ENCODE measurements around the gene NET1.

NET1 gene

GRCh38 chr10:5500162-5500670 lies 87.9 kb downstream of the NET1 start:
- no peak for DNase-seq (ENCODE audit: low spot score)

- DNase-seq (ENCODE audit: low spot score) = no peak
Measured at GRCh38 chr10:5500910-5501309, 88.6 kb downstream of the NET1 start.

- no peak for DNase-seq (ENCODE audit: low spot score)
Measured at GRCh38 chr10:5502061-5502521, 89.7 kb downstream of the NET1 start.

GRCh38 chr10:5502571-5503476 lies 90.5 kb downstream of the NET1 start:
- no peak for DNase-seq (ENCODE audit: low spot score)

GRCh38 chr10:5503477-5503835 lies 91.1 kb downstream of the NET1 start:
- DNase-seq (ENCODE audit: low spot score) = no peak

GRCh38 chr10:5504146-5505072 lies 92.1 kb downstream of the NET1 start:
- DNase-seq (ENCODE audit: low spot score) = no peak

- no peak for DNase-seq (ENCODE audit: low spot score)
Measured at GRCh38 chr10:5506246-5506645, 93.9 kb downstream of the NET1 start.

GRCh38 chr10:5506751-5507648 lies 94.6 kb downstream of the NET1 start:
- no peak for DNase-seq (ENCODE audit: low spot score)

- no peak for DNase-seq (ENCODE audit: low spot score)
Measured at GRCh38 chr10:5507649-5508131, 95.3 kb downstream of the NET1 start.

- no peak for DNase-seq (ENCODE audit: low spot score)
Measured at GRCh38 chr10:5508161-5508604, 95.8 kb downstream of the NET1 start.
